Measurements from ENCODE around the gene HSD17B14. TPM values are rescaled to one million over a fixed set of nuclear protein-coding genes. Genes with fewer than 3 reads are reported as not detected.
"Not testable (repeated sequence)": the region's sequence is repeated elsewhere in the genome, so short reads cannot be mapped to it uniquely, and the experiment has no call there.

Gene HSD17B14
- total RNA-seq, 1 experiment from 2014 or later, result 27.8 TPM

DNA sequence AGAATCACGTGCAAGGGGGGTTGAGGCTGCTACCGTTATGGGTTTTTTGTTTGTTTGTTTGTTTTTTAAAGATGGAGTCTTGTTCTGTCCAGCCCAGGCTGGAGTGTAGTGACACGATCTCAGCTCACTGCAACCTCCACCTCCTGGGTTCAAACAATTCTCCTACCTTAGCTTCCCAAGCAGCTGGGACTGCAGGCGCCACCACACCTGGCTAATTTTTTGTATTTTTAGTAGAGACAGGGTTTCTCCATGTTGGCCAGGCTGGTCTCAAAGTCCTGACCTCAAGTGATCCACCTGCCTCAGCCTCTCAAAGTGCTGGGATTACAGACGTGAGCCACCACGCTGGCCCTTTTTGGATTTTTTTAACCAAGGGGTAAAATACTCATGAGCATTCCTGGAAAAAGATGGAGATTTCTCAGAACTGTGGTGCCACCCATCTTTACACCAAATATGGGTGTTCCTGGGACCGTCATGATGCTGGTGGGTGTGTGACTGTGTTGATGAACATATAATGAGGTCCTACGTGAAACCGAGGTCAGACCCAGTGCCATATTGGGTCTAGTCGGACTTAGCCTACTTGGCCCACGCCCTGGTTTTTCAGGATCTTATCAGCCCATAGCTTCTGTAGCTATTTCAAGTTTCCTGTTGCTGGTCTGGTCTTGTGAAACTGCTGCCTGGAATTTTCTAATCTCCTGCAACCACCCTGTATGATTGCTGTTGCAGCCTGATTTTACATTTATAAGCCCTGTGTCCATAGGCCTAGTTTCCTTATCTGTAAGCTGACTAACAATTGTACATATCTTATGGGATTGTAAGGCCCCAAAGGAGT lies 42.1 kb upstream of the HSD17B14 start:
- peak; percentile 69 to 73 for DNase-seq
- Mint-ChIP-seq H3K27me3 (ENCODE audit: insufficient read depth, unreplicated experiment) (no peaks in the 10 kb centered on the region), H3K4me3 (ENCODE audit: unreplicated experiment) (peak overlapping the region; percentile 28), H3K9me3 (ENCODE audit: unreplicated experiment) (no peaks in the 10 kb centered on the region), H3K27ac (ENCODE audit: unreplicated experiment) (peak overlapping the region; percentile 66), H3K36me3 (ENCODE audit: insufficient read depth, unreplicated experiment) (peaks cover 76% of the 10 kb centered on the region), H3K4me1 (ENCODE audit: low read depth, unreplicated experiment) (peaks cover 26% of the 10 kb centered on the region)
- TF ChIP-seq, protein P1, sequence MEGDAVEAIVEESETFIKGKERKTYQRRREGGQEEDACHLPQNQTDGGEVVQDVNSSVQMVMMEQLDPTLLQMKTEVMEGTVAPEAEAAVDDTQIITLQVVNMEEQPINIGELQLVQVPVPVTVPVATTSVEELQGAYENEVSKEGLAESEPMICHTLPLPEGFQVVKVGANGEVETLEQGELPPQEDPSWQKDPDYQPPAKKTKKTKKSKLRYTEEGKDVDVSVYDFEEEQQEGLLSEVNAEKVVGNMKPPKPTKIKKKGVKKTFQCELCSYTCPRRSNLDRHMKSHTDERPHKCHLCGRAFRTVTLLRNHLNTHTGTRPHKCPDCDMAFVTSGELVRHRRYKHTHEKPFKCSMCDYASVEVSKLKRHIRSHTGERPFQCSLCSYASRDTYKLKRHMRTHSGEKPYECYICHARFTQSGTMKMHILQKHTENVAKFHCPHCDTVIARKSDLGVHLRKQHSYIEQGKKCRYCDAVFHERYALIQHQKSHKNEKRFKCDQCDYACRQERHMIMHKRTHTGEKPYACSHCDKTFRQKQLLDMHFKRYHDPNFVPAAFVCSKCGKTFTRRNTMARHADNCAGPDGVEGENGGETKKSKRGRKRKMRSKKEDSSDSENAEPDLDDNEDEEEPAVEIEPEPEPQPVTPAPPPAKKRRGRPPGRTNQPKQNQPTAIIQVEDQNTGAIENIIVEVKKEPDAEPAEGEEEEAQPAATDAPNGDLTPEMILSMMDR (IDR thresholded peaks at IDR 0.05; ENCODE audit: insufficient read depth in 1 of 2, low read depth in 1 of 2, low read length in 1 of 2, severe bottlenecking in 1 of 2, unreplicated experiment in 1 of 2), result no peak
- BruUV-seq (replicated peaks), result no TSS peak
- POLR2A ChIA-PET, result interaction anchor here (1.0 to 1.2 kb wide), 2 partner anchors 22 to 84 kb away, joined by 4 to 5 read pairs; partner anchors contain the start of gene NUCB1
- Histone ChIP-seq H3K36me3 (ENCODE audit: control insufficient read depth, insufficient read depth, low read length) (peaks cover 19% of the 10 kb centered on the region), H3K27me3 (replicated peaks; ENCODE audit: control insufficient read depth, insufficient read depth, low read length) (no peaks in the 10 kb centered on the region), H3K4me1 (peaks cover 55% of the 10 kb centered on the region), H3K4me3 (ENCODE audit: low read depth, low read length) (no peak overlapping the region), H3K9me3 (no peaks in the 10 kb centered on the region)
- CTCF ChIA-PET, result interaction anchor here (0.7 kb wide), 1 partner anchor 36 kb away, joined by 3 read pairs; no protein-coding TSS in a partner anchor
- intact Hi-C loops (cut with micrococcal nuclease; ENCODE audit: unreplicated experiment), result no loop called here

DNA sequence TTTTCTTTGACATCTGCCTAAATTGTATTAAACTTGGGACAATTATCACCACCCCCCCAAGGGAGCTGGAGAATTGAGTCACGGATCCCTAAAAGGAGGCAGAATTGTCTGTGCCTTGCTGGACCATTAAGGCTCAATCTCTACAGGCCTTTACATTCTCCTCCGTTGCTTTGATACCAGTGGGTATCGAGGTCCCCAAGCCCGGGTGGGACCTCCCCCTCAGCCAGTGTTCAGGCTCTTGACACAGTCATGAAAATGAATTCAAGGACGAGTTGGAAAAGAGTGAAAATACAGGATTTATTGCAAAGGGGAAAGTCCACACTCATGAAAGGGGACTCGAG lies 41.5 kb upstream of the HSD17B14 start:
- intact Hi-C loops (cut with micrococcal nuclease; ENCODE audit: unreplicated experiment), result no loop called here

DNA sequence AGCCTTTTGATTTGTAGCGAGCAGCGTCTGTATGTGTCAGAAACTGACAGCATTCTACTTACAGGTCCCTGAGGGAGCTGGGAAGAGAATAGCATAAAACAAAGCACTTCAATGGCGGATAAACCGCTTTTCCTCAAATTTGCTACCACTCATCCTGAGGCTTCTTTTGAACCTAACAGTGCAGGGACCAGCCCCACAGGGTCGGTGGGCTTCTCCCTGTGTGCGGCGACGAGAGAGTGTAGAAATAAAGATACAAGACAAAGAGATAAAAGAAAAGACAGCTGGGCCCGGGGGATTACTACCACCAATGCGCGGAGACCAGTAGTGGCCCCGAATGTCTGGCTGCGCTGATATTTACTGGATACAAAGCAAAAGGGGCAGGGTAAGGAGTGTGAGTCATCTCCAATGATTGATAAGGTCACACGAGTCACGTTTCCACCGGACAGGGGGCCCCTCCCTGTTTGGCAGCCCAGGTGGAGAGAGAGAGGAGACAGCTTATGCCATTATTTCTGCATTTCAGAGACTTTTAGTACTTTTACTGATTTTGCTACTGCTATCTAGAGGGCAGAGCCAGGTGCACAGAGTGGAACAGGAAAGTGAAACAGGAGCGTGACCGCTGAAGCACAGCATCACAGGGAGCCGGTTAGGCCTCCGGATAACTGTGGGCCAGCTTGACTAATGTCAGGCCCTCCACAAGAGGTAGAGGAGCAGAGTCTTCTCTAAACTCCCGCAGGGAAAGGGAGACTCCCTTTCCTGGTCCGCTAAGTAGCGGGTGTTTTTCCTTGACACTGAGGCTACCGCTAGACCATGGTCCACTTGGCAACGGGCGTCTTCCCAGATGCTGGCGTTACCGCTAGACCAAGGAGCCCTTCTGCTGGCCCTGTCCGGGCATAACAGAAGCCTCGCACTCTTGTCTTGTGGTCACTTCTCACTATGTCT lies 40.0 kb upstream of the HSD17B14 start:
- Mint-ChIP-seq H3K27ac (ENCODE audit: unreplicated experiment) (peak overlapping the region; percentile 100), H3K36me3 (ENCODE audit: insufficient read depth, unreplicated experiment) (peaks cover 83% of the 10 kb centered on the region), H3K4me3 (ENCODE audit: unreplicated experiment) (peak overlapping the region; percentile 99), H3K4me1 (ENCODE audit: low read depth, unreplicated experiment) (peaks cover 35% of the 10 kb centered on the region)
- Histone ChIP-seq H3K4me1 (peaks cover 58% of the 10 kb centered on the region), H3K36me3 (ENCODE audit: control insufficient read depth, insufficient read depth, low read length) (peaks cover 21% of the 10 kb centered on the region)
- H3K4me3 ChIP-seq (ENCODE audit: low read depth, low read length); H3K9me3 Mint-ChIP-seq (ENCODE audit: unreplicated experiment); H3K27me3 ChIP-seq (replicated peaks; ENCODE audit: control insufficient read depth, insufficient read depth, low read length); POLR2A ChIA-PET; intact Hi-C loops (cut with micrococcal nuclease; ENCODE audit: unreplicated experiment); H3K27me3 Mint-ChIP-seq (ENCODE audit: insufficient read depth, unreplicated experiment); BruUV-seq (replicated peaks); H3K9me3 ChIP-seq: not testable (repeated sequence)
- CTCF ChIA-PET, result interaction anchor here (0.5 to 1.6 kb wide), 4 partner anchors 81 to 190 kb away, joined by 3 to 7 read pairs (median 4); partner anchors contain the start of genes GYS1 and RUVBL2
- peak in 1 of 2 experiments; percentile 63 for DNase-seq

More for the DNA sequence above, 41.5 kb upstream of the HSD17B14 start:
- TF ChIP-seq, protein P1 (IDR thresholded peaks at IDR 0.05; ENCODE audit: insufficient read depth in 1 of 2, low read depth in 1 of 2, low read length in 1 of 2, severe bottlenecking in 1 of 2, unreplicated experiment in 1 of 2), result no peak
- POLR2A ChIA-PET, result interaction anchor here (1.2 kb wide), 1 partner anchor 84 kb away, joined by 5 read pairs; no protein-coding TSS in a partner anchor
- H3K4me3 Mint-ChIP-seq (ENCODE audit: unreplicated experiment), result peak overlapping the region; percentile 28
- H3K36me3 Mint-ChIP-seq (ENCODE audit: insufficient read depth, unreplicated experiment), result peaks cover 81% of the 10 kb centered on the region
- Histone ChIP-seq H3K27me3 (replicated peaks; ENCODE audit: control insufficient read depth, insufficient read depth, low read length) (no peaks in the 10 kb centered on the region), H3K9me3 (no peaks in the 10 kb centered on the region), H3K36me3 (ENCODE audit: control insufficient read depth, insufficient read depth, low read length) (peaks cover 21% of the 10 kb centered on the region), H3K4me3 (ENCODE audit: low read depth, low read length) (no peak overlapping the region), H3K4me1 (peaks cover 58% of the 10 kb centered on the region)
- CTCF ChIA-PET, result interaction anchor here (1.2 kb wide), 1 partner anchor 93 kb away, joined by 3 read pairs; no protein-coding TSS in a partner anchor
- BruUV-seq (replicated peaks), result no TSS peak
- H3K4me1 Mint-ChIP-seq (ENCODE audit: low read depth, unreplicated experiment), result peaks cover 30% of the 10 kb centered on the region
- no peak for DNase-seq
- H3K27me3 Mint-ChIP-seq (ENCODE audit: insufficient read depth, unreplicated experiment), result no peaks in the 10 kb centered on the region
- H3K27ac Mint-ChIP-seq (ENCODE audit: unreplicated experiment), result peak overlapping the region; percentile 66
- H3K9me3 Mint-ChIP-seq (ENCODE audit: unreplicated experiment), result no peaks in the 10 kb centered on the region
